ENCODE data around the gene SLC17A8.

SLC17A8 gene

GRCh38 chr12:100368066-100368465, 11.2 kb downstream of the SLC17A8 start:
- DNase-seq (ENCODE audit: low read depth, low spot score), result no peak

- no peak for DNase-seq (ENCODE audit: low read depth, low spot score)
Observed at GRCh38 chr12:100371146-100371545, 14.3 kb downstream of the SLC17A8 start.

- no peak for DNase-seq (ENCODE audit: low read depth, low spot score)
Observed at GRCh38 chr12:100372853-100373640, 16.2 kb downstream of the SLC17A8 start.

- DNase-seq (ENCODE audit: low read depth, low spot score), result no peak
Observed at GRCh38 chr12:100375038-100375735, 18.3 kb downstream of the SLC17A8 start.

GRCh38 chr12:100376161-100376560, 19.3 kb downstream of the SLC17A8 start:
- no peak for DNase-seq (ENCODE audit: low read depth, low spot score)

GRCh38 chr12:100381379-100381778, 24.5 kb downstream of the SLC17A8 start:
- no peak for DNase-seq (ENCODE audit: low read depth, low spot score)

- no peak for DNase-seq (ENCODE audit: low read depth, low spot score)
Observed at GRCh38 chr12:100382338-100382737, 25.5 kb downstream of the SLC17A8 start.

- no peak for DNase-seq (ENCODE audit: low read depth, low spot score)
Observed at GRCh38 chr12:100383586-100384558, 27.0 kb downstream of the SLC17A8 start.

GRCh38 chr12:100384559-100384935, 27.7 kb downstream of the SLC17A8 start:
- DNase-seq (ENCODE audit: low read depth, low spot score), result no peak

- DNase-seq (ENCODE audit: low read depth, low spot score), result no peak
Observed at GRCh38 chr12:100388382-100388781, 31.5 kb downstream of the SLC17A8 start.

GRCh38 chr12:100391856-100392255, 35.0 kb downstream of the SLC17A8 start:
- DNase-seq (ENCODE audit: low read depth, low spot score), result no peak

GRCh38 chr12:100393200-100393599, 36.3 kb downstream of the SLC17A8 start:
- DNase-seq (ENCODE audit: low read depth, low spot score), result no peak

- no peak for DNase-seq (ENCODE audit: low read depth, low spot score)
Observed at GRCh38 chr12:100395811-100396210, 38.9 kb downstream of the SLC17A8 start.

- no peak for DNase-seq (ENCODE audit: low read depth, low spot score)
Observed at GRCh38 chr12:100398307-100398706, 41.4 kb downstream of the SLC17A8 start.

GRCh38 chr12:100399095-100399494, 42.2 kb downstream of the SLC17A8 start:
- no peak for DNase-seq (ENCODE audit: low read depth, low spot score)

- no peak for DNase-seq (ENCODE audit: low read depth, low spot score)
Observed at GRCh38 chr12:100401660-100402059, 44.8 kb downstream of the SLC17A8 start.

GRCh38 chr12:100402763-100403162, 45.9 kb downstream of the SLC17A8 start:
- DNase-seq (ENCODE audit: low read depth, low spot score), result no peak

- DNase-seq (ENCODE audit: low read depth, low spot score), result no peak
Observed at GRCh38 chr12:100403446-100403845, 46.6 kb downstream of the SLC17A8 start.

- DNase-seq (ENCODE audit: low read depth, low spot score), result peak; percentile 1
Observed at GRCh38 chr12:100404769-100405407, 48.0 kb downstream of the SLC17A8 start.

GRCh38 chr12:100413001-100413400, 56.1 kb downstream of the SLC17A8 start:
- DNase-seq (ENCODE audit: low read depth, low spot score), result no peak

- no peak for DNase-seq (ENCODE audit: low read depth, low spot score)
Observed at GRCh38 chr12:100414739-100415138, 57.9 kb downstream of the SLC17A8 start.
